Stimulated activated CD8-positive, alpha-beta memory T cell treated with anti-CD3 and anti-CD28 coated beads, Interleukin-7, amount 100 ng/mL, for 4 hours (primary cell): ENCODE measurements around the gene WDR47.
"Not testable (repeated sequence)": the region's sequence is repeated elsewhere in the genome, so short reads cannot be mapped to it uniquely, and the experiment has no call there.

Experiments used
- DNase-seq, 2 donors: peaks; one replicate each; pipeline ENCODE4 v3.0.0-alpha.2; 2020; ENCODE audit warnings: low read depth in 2 of 2

The WDR47 gene

DNA sequence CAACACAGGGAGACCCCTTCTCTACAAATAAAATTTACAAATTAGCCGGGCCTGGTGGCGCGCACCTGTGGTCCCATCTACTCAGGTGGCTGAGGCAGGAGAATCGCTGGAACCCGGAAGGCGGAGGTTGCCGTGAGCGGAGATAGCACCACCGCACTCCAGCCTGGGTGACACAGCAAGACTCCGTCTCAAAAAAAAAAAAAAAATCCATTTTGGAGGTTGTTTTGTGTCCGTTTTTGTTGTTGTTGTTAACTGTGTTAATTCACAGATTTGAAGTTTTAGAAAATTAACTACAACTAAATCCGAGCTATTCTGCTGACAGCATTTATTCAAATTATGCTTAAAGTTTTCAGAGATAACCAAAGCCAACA is 79.2 kb downstream of the WDR47 start:
- DNase-seq: peak; percentile 6 to 17

- no peak for DNase-seq
Observed at GRCh38 chr1:108961752-108962486, 80.0 kb downstream of the WDR47 start.

- no peak for DNase-seq
Observed at GRCh38 chr1:108961198-108961597, 80.7 kb downstream of the WDR47 start.

GRCh38 chr1:108960719-108961118 is 81.2 kb downstream of the WDR47 start:
- DNase-seq: no peak

DNA sequence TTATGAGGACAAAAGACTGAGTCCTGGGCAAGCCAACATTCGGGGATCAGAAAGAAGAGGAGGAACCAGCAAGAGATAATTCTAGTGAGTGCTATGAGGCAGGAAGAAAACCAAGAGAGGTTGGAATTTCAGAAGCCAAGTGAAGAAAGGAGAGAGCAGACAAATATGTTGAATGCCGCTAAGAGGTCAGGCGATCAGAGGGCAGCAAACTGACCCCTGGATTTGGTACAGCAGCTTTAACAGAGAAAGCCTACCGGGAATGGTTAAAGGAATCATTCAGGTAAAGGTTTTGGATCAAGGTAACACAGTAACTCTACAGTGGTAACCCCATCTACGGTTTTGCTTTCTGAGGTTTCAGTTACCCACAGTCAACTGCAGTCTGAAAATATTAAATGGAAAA is 84.0 kb downstream of the WDR47 start:
- DNase-seq: no peak

DNA sequence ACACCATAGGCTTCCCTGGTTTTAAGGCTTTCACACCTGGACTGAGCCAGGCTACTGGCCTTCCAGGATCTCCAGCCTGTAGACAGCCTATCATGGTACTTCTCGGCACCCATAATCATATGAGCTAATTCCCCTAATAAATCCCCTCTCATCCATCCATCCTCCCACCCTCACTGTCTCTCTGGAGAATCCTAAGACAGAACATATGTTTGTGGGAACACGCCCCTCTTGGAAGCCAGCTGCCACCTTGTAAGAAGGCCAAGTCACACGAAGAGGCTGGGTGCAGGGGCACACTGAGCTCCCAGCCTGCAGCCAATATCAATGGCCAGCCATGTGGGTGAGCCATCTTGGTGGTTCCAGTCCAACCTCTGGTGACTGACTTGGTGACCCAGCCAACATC is 86.0 kb downstream of the WDR47 start:
- DNase-seq: no peak

- DNase-seq: no peak
Observed at GRCh38 chr1:108955111-108955510, 86.8 kb downstream of the WDR47 start.

DNA sequence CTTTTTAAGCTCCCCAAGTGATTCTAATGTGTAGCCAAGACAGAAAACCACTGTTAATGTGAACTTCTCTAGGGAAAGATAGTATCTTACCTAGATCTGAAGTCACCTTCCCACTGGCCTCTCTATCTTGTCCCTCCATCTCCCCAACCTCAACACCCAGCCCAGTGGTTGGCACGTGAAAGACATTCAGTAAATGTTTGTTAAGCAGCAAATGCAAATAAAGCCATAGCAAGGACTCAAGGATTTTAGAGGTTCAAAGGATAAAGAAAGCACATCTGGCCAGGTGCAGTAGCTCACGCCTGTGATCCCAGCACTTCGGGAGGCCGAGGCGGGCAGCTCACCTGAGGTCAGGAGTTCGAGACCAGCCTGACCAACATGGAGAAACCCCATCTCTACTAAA is 88.5 kb downstream of the WDR47 start:
- no peak for DNase-seq

DNA sequence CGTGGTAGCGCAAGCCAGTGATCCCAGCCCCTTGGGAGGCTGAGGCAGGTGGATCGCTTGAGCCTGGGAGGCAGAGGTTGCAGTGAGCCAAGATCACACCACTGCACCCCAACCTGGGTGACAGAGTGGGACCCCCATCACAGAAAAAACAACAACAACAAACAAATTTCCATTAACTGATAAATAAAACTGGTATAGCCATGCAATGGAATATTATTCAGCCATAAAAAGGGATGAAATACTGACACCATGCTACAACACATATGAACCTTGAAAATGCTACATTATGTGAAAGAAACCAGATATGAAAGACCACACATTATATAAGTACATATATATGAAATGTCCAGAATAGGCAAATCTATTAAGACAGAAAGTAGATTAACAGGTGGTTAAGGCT is 90.7 kb downstream of the WDR47 start:
- DNase-seq: no peak

DNA sequence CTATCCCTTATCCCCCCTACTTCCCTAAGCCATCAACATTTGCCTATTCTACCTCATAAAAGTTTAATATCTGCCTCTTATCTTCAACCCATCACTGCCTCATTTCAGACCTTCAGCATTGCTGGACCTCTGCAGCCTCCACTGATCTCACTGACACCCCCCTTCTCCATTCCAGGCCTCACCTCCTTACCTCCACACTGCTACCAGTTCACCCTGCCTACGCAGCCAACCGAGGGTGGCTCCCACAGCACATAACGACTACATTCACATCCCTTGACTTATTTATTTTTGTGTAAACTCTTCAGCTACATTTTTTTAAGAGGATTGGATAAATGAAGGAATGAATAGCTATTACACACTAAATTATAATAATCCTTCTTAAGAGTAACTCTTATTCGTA is 92.9 kb downstream of the WDR47 start:
- no peak for DNase-seq

- DNase-seq: no peak
Observed at GRCh38 chr1:108947871-108948525, 93.9 kb downstream of the WDR47 start.

DNA sequence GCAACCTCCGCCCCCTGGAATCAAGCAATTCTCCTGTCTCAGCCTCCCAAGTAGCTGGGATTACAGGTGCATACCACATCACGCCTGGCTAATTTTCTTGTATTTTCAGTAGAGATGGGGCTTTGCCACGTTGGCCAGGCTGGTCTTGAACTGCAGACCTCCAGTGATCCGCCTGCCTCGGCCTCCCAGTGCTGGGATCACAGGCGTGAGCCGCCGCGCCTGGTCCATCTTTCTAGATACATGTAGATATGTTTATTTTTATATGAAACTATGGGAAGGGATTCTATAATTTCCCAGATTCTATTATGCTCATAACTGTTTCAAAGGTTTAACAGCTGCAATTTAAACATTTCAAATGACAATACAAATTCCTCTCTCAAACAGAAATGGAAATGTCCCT is 105.7 kb downstream of the WDR47 start:
- DNase-seq: no peak

- DNase-seq: no peak
Observed at GRCh38 chr1:108933944-108934343, 108.0 kb downstream of the WDR47 start.

- DNase-seq: not testable (repeated sequence)
Observed at GRCh38 chr1:108927565-108927964, 114.3 kb downstream of the WDR47 start.

DNA sequence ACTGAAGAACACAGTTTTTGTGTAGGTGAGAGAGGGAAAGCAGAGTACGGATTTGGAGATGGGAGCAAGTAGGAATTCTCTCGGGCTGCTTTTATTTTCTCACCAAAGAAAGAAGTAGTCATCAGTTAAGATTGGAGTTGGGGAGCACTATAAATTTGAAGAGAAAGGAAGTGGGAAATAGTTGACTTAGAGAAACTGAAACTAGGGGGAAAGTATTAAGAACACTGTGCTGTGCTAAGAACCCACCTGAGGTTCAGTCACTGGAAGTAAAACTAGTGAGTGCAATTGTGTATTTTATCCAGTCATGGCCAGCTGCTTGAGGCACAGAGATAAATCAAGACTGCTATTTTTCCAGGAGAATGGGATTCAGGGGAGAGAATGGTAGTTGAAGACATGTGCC is 116.0 kb downstream of the WDR47 start:
- DNase-seq: no peak
